HK-2 (cell line): ENCODE measurements around the gene JPT2.

ENCODE experiments used
- DNase-seq: peaks from one replicate; pipeline ENCODE4 v3.0.0-alpha.2; 2018; ENCODE audit not compliant: unreplicated experiment

The JPT2 gene

DNA sequence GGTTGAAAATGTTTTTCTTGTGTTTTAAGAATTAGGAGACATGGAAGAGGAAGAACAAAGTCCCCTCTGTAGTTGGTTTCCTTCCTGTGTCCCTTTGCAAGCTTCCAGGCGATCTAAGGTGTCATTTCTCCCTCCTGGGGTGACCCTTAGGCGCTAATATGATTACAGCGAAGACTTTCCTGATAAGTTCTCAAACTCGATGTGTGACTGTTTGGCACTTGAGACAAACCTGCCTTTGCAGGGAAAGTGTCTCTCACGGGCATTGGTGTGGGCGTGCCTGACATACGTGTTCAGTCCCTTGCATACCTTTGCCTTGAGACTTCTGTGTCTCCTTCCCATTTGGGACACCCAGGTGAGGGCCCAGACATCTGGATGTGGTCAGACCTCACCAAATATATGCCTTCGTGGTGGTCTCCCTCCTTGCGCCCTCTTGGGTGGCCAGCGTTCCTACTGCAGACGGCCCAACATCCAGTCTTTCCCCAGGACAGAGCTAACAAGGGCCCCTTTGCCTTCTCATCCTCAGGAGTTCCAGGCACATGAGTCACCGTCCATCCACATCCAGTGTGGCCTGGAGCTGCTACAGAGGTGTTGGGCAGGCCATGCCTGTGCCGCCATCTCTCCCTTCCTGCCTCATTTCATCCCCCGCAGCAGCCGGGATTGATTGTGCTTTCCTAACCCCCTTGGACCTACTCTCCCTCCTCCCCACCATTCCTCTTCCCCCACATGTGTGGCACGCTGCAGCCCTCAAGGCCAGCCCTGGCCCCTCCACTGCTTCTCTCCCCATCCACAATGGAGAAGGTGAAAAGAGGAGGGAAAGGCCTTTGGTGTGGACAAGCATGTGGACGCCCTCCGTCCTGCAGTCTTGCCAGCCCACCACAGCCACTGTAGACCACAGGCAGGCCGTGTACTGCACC lies 3.1 kb upstream of the JPT2 start:
- peak; percentile 60 for DNase-seq

DNA sequence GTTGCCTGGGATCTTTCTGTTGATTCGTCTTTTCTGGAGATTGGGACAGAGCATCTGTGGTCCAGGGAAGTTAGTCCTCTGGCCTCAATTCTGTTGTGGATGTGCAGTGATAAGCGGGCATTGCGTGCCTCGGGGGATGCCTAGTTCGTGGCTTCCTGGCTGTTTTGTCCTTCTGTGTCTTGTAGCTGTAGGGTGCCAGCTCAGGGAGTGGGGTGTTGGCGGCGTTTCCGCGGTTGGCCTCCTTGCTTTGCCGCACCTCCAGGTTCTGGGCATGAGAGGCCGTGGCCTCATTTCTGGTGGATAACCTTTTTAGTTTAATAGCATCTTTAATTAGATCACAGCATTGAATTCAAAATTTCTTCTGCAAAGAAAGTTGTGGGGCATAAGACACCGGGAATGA lies 1.4 kb upstream of the JPT2 start:
- DNase-seq: no peak

DNA sequence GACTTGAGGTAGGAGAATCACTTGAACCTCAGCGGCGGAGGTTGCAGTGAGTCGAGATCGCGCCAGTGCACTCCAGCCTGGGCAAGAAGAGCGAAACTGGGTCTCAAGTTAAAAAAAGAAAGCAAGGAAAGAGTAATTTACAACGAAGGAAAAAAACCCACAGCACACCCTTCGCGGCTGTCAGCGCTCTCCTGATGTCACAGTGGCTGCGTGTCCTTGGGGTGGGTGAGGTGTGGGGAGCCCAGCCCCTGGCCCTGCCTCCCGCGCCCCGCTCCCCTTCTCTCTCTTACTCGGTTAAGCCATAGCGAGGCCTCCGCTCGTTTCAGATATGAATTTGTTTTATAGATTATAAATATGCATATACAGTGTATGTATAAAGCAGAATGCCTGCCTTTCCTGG lies 740 bp upstream of the JPT2 start:
- DNase-seq: no peak

DNA sequence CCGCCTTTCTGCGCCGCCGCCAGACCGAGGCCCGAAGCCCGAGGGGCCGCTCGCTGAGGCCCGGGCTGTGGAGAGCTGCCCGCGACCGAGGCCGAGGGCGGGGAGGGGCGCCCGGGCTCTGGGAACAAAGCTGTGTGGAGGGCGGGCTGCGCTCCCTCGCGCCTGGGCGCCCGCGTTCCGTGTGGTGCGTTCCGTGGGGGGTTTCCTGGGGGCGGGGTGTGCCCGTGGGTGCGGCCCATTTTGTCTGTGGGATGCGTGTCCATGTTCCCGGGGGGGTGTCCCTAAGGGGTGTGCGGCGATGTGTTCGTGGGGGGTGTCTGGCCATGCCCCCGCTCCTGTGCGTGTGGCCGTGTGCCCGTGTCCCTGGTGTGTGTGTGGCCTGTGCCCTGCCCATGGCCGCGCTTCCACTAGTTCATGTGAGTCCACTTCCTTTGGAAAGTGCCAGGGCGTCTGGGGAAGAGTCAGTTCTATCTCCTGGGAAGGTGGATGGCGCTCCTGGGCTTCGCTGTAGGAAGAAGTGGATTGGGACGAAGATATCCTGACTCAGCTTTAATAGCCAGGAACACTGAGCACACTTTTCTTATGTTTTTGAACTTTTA lies 520 bp downstream of the JPT2 start:
- peak; percentile 52 for DNase-seq

DNA sequence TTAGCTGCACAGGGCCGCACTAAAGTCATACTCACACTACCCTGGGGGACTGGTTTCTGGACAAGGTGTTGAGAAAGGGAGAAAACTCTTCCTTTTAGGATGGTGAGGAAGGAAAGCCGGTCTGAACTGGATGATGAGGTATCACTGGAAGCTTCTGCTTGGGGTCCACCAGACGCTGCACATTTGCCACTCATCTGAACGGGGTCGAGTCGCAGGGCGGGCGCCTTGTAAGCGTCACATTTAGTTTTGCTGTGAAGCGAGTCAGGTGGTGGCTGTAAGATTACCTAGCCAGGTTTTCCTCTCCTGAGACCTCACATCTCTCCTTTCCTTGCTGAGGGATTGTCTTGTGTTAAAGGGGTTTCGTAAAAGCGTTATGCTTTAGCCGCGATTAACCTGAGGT lies 2.3 kb downstream of the JPT2 start:
- no peak for DNase-seq

DNA sequence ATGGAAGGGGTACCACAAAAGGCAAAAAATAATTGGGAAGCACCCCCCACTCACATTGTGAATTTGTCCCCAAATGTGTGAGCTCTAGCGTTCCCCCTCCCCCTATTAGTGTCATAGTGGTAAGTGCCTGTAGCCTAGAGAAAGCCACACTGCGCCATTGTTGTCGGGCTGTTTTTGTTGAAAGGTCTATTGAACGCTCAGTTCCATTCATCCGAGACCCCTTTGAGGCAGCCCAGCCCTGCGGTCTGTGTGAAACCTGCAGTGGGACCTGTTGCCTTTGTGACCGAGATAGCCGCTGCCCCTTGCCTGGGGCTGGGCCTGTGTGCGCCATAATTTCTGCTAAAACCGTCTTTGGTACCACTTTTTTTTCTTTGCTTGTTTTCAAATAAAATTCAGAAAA lies 3.0 kb downstream of the JPT2 start:
- no peak for DNase-seq

DNA sequence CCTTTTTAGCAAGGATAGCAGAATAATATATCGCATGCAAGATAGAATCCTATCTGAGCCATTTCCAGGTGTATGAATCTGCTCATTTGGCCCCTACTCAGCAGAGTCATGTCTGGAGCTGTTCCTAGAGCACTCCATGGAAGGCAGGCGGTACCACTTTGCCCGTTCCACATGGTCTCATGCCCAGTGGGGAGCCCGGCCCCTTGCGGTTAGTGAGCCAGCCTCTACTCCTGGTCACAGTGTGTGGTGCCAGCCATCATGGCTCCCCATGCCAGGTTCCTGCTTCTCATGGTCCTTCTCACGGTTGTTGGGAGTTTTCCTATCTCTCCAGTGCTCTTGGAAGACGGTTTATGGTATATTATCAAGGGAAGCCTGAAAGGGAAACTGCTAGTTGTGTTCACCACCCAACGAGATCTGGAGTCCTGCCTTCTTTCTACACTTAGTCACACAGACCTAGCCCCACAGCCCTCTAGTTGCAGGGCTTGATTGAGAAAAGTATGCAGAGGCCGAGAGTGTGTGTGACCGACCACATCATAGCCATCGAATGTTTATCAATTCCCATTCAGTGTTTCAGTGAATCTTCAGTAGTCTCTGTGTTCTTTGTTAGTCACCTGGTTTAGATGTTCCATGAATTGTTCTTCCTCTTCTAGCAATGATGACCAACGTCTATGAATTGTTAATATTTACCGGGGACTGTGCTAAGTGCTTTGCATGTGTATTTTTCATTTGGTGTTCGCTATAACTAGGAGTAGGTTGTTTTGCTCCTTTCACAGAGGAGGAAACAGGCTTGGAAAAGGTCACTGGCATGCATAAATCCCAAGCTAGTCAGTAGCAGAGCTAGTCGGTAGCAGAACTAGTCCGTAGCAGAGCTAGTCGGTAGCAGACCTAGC lies 9.6 kb downstream of the JPT2 start:
- DNase-seq: no peak

DNA sequence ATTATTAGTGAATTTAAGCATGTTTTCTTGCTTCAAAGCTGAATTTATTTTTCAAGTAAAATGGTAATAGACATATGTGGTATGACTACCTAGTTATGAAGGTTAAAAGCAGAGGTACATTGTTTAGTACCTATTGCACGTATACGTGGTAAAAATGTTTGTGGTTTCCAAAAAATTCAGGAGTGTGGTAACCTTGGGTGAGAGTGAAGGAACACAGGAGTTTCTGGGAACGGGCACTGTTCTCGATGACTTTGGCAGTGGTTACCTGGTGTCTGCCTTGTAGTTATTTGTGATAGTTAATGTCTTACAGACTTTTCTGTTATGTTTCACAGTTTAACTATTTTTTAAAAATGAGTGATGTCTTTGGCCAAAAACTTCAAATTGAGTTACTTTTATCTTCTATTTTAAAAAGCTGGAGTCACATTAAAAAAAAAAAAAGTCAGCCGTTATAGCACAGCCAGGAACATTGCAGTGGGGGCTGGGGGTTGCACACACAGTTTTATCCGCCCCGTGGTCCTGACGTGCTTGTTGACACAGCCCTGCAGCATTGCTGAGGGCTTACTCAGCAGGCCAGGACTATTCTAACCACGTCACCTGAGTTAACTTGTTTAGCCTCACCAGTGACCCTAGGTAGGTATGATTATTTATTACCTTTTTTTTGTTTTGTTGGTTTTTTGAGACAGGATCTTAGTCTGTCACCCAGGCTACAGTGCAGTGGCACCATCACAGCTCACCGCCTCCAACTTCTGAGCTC lies 10.9 kb downstream of the JPT2 start:
- peak; percentile 69 for DNase-seq

DNA sequence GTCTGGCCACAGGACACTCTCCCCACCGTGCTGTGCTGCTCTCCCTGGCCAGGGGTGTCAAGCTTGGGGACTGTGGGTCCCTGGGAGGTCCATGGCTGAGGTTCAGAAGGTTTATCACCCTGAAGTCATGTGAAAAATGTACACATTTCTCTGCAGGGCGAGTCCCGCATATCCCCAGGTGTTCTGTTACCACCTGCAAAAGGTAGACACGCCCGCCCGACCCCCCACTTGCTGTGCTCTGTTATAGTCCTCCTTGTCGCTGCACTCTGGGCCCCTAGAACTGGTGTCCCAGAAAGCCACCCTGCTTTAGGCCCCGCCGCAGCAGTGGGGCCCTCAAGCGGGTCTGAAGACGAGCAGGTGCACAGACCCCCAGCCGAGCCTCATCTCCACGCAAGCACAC lies 11.8 kb downstream of the JPT2 start:
- no peak for DNase-seq

DNA sequence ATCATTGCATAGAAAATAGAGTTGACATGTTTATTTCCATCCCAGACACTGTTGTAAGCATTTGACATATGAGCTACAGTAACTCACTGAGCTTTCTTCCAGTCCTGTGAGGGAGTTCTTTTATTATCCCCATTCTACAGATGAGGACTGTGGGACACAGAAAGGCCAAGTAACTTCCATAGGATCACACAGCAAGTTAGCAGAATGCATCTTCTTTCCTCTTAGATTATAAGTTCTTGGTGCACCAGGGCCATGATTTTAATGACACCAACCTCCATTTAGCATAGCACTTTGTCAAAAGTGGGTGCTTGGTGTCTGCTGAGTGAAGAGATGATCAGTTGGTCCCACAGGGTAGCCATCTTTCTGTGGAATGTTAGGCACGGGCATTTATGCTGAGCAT lies 12.7 kb downstream of the JPT2 start:
- DNase-seq: no peak

DNA sequence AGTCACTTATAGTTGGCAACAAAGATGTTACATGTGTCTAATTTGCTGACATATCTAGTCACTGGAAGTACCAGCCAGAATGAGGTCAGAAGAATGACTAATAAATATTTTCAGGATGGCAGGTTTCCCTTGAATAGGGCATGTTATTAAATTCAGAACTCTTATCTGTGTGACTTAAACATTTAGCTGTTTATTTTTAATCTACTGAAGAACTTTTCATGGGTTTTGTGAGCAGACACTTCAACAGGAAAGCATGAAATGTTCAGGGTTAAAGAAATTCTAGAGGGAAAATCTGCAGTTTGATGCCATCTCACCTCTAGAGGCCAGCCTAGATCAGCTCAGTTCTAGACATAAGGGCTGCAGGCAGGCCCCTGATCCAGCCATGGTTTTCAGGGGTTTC lies 13.2 kb downstream of the JPT2 start:
- no peak for DNase-seq

DNA sequence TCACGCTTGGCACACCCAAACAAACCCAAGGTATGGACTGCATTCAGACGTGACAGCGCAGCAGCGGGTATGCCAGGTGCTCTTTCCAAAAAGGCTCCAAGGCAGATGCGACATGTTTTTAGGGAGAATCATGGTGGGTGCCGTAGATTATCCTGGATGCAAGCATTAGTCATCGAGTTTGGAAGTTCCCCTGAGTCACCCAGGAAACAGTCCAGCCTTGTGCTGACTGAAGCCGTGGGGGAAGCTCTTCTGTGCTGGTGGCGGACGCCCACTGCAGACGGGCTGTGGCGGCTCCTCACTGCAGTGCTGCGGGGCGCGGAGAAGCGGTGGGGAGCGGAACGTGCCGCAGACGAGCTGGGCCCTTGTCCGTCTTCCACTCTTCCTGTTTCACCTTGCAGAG lies 13.9 kb downstream of the JPT2 start:
- DNase-seq: peak; percentile 75

DNA sequence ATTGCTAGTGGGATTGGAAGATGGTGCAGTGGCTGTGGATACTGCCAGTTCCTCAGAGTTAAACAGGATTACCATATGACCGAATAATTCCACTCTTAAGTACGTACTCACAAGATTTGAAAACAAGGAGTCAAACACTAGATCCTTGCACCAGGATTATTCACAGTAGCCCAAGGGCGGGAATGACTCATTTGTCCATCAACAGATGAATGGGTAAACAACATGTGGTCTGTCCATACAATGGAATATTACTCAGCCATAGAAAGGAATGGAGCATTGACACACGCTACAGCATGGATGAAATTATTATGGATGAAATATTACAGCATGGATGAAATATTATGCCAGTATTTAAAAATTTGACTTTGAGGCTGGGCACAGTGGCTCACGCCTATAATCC lies 18.8 kb downstream of the JPT2 start:
- no peak for DNase-seq

DNA sequence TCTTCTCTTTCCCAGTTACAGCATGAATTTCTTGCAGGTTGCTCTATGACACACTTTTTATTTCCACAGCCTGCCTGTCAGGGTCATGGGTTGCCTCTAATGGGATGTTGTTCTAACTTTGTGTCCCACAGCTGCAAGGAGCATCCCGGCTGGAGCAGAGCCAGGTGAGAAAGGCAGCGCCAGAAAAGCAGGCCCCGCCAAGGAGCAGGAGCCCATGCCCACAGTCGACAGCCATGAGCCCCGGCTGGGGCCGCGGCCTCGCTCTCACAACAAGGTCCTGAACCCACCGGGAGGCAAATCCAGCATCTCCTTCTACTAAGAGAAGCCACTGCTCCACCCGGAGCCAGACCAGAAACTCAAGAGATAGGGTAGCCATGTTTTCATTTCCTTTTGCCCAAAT lies 20.6 kb downstream of the JPT2 start:
- no peak for DNase-seq

DNA sequence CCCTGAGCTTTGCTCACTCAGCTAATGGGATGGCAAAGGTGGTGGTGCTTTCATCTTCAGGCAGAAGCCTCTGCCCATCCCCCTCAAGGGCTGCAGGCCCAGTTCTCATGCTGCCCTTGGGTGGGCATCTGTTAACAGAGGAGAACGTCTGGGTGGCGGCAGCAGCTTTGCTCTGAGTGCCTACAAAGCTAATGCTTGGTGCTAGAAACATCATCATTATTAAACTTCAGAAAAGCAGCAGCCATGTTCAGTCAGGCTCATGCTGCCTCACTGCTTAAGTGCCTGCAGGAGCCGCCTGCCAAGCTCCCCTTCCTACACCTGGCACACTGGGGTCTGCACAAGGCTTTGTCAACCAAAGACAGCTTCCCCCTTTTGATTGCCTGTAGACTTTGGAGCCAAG lies 22.2 kb downstream of the JPT2 start:
- DNase-seq: no peak

DNA sequence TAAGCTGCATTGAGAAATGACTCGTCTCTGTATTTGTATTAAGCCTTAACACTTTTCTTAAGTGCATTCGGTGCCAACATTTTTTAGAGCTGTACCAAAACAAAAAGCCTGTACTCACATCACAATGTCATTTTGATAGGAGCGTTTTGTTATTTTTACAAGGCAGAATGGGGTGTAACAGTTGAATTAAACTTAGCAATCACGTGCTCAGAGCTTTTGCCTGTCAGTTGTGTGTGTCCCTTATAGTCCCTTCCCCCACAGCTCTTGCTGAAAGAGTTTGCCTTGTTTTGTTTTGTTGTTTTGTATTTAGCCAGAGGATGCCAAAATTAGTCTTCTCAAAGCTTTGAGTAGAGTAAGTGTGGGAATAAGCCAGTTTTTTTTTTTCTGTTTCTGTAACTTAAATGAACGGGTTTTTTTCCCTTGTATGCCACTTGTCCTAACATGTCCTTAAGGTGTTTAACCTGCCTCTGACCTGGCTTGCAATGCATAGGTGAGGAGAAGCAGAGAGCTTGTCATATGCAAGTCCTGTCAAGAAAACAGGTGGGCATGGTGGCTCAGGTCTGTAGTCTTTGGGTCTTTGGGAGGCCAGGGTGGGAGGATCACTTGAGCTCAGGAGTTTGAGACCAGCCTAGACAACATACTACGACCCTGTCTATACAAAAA lies 23.3 kb downstream of the JPT2 start:
- no peak for DNase-seq

DNA sequence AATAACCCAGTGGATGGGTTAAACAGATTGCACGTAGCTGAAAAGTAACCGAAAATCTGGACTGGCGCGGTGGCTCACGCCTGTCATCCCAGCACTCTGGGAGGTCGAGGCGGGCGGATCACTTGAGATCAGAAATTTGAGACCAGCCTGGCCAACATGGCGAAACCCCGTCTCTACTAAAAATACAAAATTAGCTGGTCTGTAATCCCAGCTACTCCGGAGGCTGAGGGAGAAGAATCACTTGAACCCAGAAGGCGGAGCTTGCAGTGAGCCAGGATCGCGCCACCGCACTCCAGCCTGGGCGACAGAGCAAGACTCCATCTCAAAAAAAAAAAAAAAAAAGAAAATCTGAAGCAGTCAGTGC lies 27.2 kb downstream of the JPT2 start:
- peak; percentile 33 for DNase-seq

DNA sequence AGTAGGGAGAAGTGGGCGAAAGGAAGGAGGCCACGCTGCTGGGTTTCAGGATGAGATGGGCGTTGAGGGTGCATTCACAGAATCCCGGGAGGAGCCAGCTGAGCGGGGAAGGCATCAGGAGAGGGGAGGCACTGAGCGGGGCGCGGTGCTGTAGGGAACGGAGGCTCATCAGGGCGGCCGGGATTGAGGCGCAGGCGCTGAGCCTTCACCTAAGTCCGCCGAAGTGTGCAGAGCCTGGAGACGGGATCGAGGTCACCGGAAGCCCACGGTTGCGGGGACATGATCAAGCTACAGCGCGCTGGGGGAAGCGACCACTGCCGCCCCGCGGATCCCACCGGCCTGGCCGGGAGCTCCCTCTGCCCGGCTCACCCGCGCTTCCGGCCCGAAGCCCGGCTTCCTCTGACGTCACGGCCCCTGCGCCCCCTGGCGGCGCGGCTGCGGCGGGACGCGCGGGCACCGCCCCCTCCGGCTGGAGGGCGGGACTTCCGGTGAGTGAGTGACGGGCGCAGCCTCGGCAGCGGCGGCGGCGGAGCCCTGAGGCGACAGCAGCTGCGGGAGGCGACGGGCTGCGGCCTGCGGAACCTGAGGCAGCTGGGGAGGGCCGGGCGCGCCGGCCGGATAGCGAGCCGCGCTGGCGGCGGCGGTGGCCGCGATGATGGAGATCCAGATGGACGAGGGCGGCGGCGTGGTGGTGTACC lies 27.8 kb downstream of the JPT2 start, which contains the start of gene MAPK8IP3:
Gene MAPK8IP3, plus strand, starts transcription at position 508 of the 698 bp plus-strand sequence. Its CDS starts 145 bp downstream, at position 653.
- peak; percentile 93 for DNase-seq

DNA sequence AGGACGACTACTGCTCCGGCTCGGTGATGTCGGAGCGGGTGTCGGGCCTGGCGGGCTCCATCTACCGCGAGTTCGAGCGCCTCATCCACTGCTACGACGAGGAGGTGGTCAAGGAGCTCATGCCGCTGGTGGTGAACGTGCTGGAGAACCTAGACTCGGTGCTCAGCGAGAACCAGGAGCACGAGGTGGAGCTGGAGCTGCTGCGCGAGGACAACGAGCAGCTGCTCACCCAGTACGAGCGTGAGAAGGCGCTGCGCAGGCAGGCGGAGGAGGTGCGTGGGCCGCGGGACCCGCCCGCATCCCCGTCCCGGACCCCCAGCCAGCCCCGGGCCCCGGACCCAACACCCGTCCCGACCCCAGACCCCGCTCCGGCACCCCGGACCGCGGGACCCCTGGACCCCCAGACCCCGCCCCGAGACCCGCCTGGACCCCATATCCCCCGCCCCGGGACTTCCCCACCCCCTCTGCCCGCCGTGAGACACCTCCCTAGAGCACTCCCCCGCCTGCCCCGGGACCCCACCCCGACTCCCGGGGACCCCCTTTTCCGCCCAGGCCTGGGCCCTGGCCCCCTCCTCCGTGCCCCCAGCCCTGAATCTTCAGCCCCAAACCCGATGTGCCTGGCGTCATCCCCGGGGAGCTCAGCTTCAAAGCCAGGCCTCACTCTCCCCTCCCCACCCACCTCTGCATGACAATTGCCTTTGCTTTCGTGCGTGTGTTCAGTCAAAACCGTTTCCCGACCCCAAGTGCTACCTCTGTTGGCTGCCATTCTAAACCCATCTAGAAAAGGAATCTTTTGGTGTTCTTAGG lies 28.5 kb downstream of the JPT2 start:
- no peak for DNase-seq
